Measurements from ENCODE around the gene MYH13. TPM values are rescaled to one million over a fixed set of nuclear protein-coding genes. Genes with fewer than 3 reads are reported as not detected.

The MYH13 gene
- not detected in 2 replicates for total RNA-seq

DNA sequence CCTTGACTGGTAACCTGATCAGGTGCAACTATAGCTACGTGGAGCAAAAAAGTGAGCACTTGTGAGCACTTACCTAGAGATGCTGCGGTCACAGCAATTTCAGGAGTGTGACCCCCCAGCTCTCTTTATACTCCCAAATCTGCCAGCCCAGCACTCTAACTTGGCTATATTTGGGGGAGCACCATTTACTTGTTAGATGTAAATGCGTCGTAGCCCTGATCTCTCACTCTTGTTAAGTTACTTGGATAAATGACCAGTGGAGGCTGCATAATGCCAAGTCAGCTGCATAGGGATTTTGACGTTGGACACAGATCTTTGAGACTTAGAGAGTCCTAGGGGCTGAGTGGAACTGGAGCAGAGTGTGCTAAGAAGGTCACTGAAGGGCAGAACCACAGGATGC lies at the start of gene MYH13:
Gene MYH13, minus strand, starts transcription at position 101 of the 400 bp plus-strand sequence. CDS start 8,476 bp downstream, outside the sequence.

GRCh38 chr17:10421900-10422542 lies 49.2 kb upstream of the MYH13 start, which contains the start of gene MYH8:
Gene MYH8 (minus strand): TSS chr17:10421950. CDS start chr17:10420227, 1,723 bp downstream.

Other genes starting within 250 kb of the MYH13 start
- 8.3 and 8.4 TPM in 2 replicates for gene GAS7, start 174.4 kb downstream of the MYH13 start, total RNA-seq
- not detected in 2 replicates for gene MYH8, start 48.9 kb upstream of the MYH13 start, total RNA-seq
- gene MYH4, start 96.6 kb upstream of the MYH13 start, total RNA-seq = not detected in 2 replicates
- not detected in 2 replicates for gene MYH1, start 145.5 kb upstream of the MYH13 start, total RNA-seq
- under 0.01 TPM in 1 of 2 replicates, not detected in the other for gene MYH2, start 176.7 kb upstream of the MYH13 start, total RNA-seq

Measured in smooth muscle cell of trachea (primary cell).